Measurements from ENCODE around the gene SEC24D.

Gene SEC24D

GRCh38 chr4:118836301-118837120, 585 bp upstream of the SEC24D start (continued):
- TF ChIP-seq, protein P1, sequence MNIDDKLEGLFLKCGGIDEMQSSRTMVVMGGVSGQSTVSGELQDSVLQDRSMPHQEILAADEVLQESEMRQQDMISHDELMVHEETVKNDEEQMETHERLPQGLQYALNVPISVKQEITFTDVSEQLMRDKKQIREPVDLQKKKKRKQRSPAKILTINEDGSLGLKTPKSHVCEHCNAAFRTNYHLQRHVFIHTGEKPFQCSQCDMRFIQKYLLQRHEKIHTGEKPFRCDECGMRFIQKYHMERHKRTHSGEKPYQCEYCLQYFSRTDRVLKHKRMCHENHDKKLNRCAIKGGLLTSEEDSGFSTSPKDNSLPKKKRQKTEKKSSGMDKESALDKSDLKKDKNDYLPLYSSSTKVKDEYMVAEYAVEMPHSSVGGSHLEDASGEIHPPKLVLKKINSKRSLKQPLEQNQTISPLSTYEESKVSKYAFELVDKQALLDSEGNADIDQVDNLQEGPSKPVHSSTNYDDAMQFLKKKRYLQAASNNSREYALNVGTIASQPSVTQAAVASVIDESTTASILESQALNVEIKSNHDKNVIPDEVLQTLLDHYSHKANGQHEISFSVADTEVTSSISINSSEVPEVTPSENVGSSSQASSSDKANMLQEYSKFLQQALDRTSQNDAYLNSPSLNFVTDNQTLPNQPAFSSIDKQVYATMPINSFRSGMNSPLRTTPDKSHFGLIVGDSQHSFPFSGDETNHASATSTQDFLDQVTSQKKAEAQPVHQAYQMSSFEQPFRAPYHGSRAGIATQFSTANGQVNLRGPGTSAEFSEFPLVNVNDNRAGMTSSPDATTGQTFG (tag by site-specific recombination; IDR thresholded peaks at IDR 0.05; ENCODE audit: borderline replicate concordance), result no peak
- TF ChIP-seq ZNF24 (tag by site-specific recombination; IDR thresholded peaks at IDR 0.05), result peak; percentile 59
- TF ChIP-seq ZNF785 (tag by site-specific recombination; IDR thresholded peaks at IDR 0.05), result no peak
- TF ChIP-seq ZBTB10 (tag by site-specific recombination; IDR thresholded peaks at IDR 0.05), result peak; percentile 47
- no peak for TF ChIP-seq ZNF211 (tag by site-specific recombination; IDR thresholded peaks at IDR 0.05; ENCODE audit: low read depth)
- peak; percentile 95 for TF ChIP-seq SCRT1 (tag by site-specific recombination; IDR thresholded peaks at IDR 0.05; ENCODE audit: borderline replicate concordance)
- no peak for TF ChIP-seq ZNF132 (tag by site-specific recombination; IDR thresholded peaks at IDR 0.05; ENCODE audit: borderline replicate concordance)
- TF ChIP-seq ZBTB21 (tag by site-specific recombination; IDR thresholded peaks at IDR 0.05), result peak; percentile 68
- TF ChIP-seq, protein P2, sequence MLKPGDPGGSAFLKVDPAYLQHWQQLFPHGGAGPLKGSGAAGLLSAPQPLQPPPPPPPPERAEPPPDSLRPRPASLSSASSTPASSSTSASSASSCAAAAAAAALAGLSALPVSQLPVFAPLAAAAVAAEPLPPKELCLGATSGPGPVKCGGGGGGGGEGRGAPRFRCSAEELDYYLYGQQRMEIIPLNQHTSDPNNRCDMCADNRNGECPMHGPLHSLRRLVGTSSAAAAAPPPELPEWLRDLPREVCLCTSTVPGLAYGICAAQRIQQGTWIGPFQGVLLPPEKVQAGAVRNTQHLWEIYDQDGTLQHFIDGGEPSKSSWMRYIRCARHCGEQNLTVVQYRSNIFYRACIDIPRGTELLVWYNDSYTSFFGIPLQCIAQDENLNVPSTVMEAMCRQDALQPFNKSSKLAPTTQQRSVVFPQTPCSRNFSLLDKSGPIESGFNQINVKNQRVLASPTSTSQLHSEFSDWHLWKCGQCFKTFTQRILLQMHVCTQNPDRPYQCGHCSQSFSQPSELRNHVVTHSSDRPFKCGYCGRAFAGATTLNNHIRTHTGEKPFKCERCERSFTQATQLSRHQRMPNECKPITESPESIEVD (tag by site-specific recombination; IDR thresholded peaks at IDR 0.05), result peak; percentile 45; the same call in 1 of the 2 replicates
- TF ChIP-seq ZNF629 (tag by site-specific recombination; IDR thresholded peaks at IDR 0.05), result peak; percentile 83
- peak; percentile 36; the same call in 1 of the 2 replicates for TF ChIP-seq SP3 (tag by site-specific recombination; IDR thresholded peaks at IDR 0.05)
- peak; percentile 84 for TF ChIP-seq ZNF366 (tag by site-specific recombination; conservative IDR thresholded peaks at IDR 0.05)
- TF ChIP-seq, protein P3, sequence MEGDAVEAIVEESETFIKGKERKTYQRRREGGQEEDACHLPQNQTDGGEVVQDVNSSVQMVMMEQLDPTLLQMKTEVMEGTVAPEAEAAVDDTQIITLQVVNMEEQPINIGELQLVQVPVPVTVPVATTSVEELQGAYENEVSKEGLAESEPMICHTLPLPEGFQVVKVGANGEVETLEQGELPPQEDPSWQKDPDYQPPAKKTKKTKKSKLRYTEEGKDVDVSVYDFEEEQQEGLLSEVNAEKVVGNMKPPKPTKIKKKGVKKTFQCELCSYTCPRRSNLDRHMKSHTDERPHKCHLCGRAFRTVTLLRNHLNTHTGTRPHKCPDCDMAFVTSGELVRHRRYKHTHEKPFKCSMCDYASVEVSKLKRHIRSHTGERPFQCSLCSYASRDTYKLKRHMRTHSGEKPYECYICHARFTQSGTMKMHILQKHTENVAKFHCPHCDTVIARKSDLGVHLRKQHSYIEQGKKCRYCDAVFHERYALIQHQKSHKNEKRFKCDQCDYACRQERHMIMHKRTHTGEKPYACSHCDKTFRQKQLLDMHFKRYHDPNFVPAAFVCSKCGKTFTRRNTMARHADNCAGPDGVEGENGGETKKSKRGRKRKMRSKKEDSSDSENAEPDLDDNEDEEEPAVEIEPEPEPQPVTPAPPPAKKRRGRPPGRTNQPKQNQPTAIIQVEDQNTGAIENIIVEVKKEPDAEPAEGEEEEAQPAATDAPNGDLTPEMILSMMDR (tag by site-specific recombination; IDR thresholded peaks at IDR 0.05), result 0 out of 2 replicates have a peak, but pooled peaks have one; percentile 22
- peak; percentile 55; the same call in 1 of the 2 replicates for TF ChIP-seq ZNF324 (tag by site-specific recombination; IDR thresholded peaks at IDR 0.05)
- peak; percentile 27; the same call in 1 of the 2 replicates for TF ChIP-seq SP2 (tag by site-specific recombination; IDR thresholded peaks at IDR 0.05)
- TF ChIP-seq BCL11B (tag by site-specific recombination; IDR thresholded peaks at IDR 0.05; ENCODE audit: low read depth), result no peak
- TF ChIP-seq KLF1 (tag by site-specific recombination; IDR thresholded peaks at IDR 0.05), result 0 out of 2 replicates have a peak, but pooled peaks have one; percentile 37
- TF ChIP-seq, protein P4, sequence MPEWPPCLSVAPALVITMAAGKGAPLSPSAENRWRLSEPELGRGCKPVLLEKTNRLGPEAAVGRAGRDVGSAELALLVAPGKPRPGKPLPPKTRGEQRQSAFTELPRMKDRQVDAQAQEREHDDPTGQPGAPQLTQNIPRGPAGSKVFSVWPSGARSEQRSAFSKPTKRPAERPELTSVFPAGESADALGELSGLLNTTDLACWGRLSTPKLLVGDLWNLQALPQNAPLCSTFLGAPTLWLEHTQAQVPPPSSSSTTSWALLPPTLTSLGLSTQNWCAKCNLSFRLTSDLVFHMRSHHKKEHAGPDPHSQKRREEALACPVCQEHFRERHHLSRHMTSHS (tag by site-specific recombination; IDR thresholded peaks at IDR 0.05), result no peak
- peak; percentile 80 for TF ChIP-seq PRDM1 (tag by site-specific recombination; IDR thresholded peaks at IDR 0.05)
- 0 out of 2 replicates have a peak, but pooled peaks have one; percentile 15 for TF ChIP-seq REST (tag by site-specific recombination; IDR thresholded peaks at IDR 0.05)
- peak; percentile 54 for TF ChIP-seq ZEB2 (tag by site-specific recombination; IDR thresholded peaks at IDR 0.05)
- TF ChIP-seq SCRT2 (tag by site-specific recombination; IDR thresholded peaks at IDR 0.05), result peak; percentile 99
- no peak for TF ChIP-seq ZNF391 (tag by site-specific recombination; IDR thresholded peaks at IDR 0.05; ENCODE audit: borderline replicate concordance, low read depth)

Data from HEK293 (cell line).